Kidney capillary endothelial cell (primary cell): ENCODE data around the gene PAFAH1B2.
"Not testable (repeated sequence)": the region's sequence is repeated elsewhere in the genome, so short reads cannot be mapped to it uniquely, and the experiment has no call there.

ENCODE experiments used
- DNase-seq: peaks from one replicate; pipeline ENCODE4 v3.0.0-alpha.2; 2018; ENCODE audit warnings: low spot score

Gene PAFAH1B2

GRCh38 chr11:117143871-117144476 lies at the start of gene PAFAH1B2:
Gene PAFAH1B2, plus strand, starts transcription at chr11:117144287. Its CDS starts 8,161 bp downstream, at chr11:117152448.
- peak; percentile 94 for DNase-seq

- no peak for DNase-seq
Observed at GRCh38 chr11:117094776-117095175, 49.3 kb upstream of the PAFAH1B2 start.

GRCh38 chr11:117095284-117096161 lies 48.6 kb upstream of the PAFAH1B2 start:
- DNase-seq, result no peak

- no peak for DNase-seq
Observed at GRCh38 chr11:117096201-117096991, 47.7 kb upstream of the PAFAH1B2 start.

- no peak for DNase-seq
Observed at GRCh38 chr11:117097014-117097388, 47.1 kb upstream of the PAFAH1B2 start.

GRCh38 chr11:117097389-117098268 lies 46.5 kb upstream of the PAFAH1B2 start:
- no peak for DNase-seq

GRCh38 chr11:117098269-117099232 lies 45.5 kb upstream of the PAFAH1B2 start, which contains the start of gene SIK3:
Gene SIK3, minus strand, starts transcription at chr11:117098428. Its CDS starts 13 bp downstream, at chr11:117098415.
- DNase-seq, result peak; percentile 84

- no peak for DNase-seq
Observed at GRCh38 chr11:117099696-117100095, 44.4 kb upstream of the PAFAH1B2 start.

- no peak for DNase-seq
Observed at GRCh38 chr11:117100556-117100955, 43.5 kb upstream of the PAFAH1B2 start.

GRCh38 chr11:117107701-117108590 lies 36.1 kb upstream of the PAFAH1B2 start:
- no peak for DNase-seq

GRCh38 chr11:117110294-117110950 lies 33.7 kb upstream of the PAFAH1B2 start:
- DNase-seq, result no peak

- DNase-seq, result not testable (repeated sequence)
Observed at GRCh38 chr11:117112497-117112896, 31.6 kb upstream of the PAFAH1B2 start.

- DNase-seq, result not testable (repeated sequence)
Observed at GRCh38 chr11:117112939-117113338, 31.1 kb upstream of the PAFAH1B2 start.

GRCh38 chr11:117117681-117118080 lies 26.4 kb upstream of the PAFAH1B2 start:
- DNase-seq, result peak; percentile 31

GRCh38 chr11:117121176-117121575 lies 22.9 kb upstream of the PAFAH1B2 start:
- no peak for DNase-seq

GRCh38 chr11:117122556-117122955 lies 21.5 kb upstream of the PAFAH1B2 start:
- no peak for DNase-seq

- DNase-seq, result no peak
Observed at GRCh38 chr11:117126223-117126965, 17.7 kb upstream of the PAFAH1B2 start.
